Erythroblast (primary cell): ENCODE measurements around the gene GPATCH2L.

Experiments used
- DNase-seq, 2 experiments: peaks; one replicate each; lab custom pipeline; 2025; lab: John Stamatoyannopoulos, UW
- GATA1 ChIP-seq: IDR thresholded peaks from 2 replicates; pipeline ENCODE4 v1.6.1; 2011; ENCODE audit warnings: low read depth, mild to moderate bottlenecking, control low read depth, low read length, moderate library complexity
- POLR2A ChIP-seq: IDR thresholded peaks from 2 replicates; pipeline ENCODE4 v1.6.1; 2011; ENCODE audit warnings: mild to moderate bottlenecking, low read length

The GPATCH2L gene

GRCh38 chr14:76196980-76197695 is 45.4 kb downstream of the GPATCH2L start:
- TF ChIP-seq POLR2A: no peak
- TF ChIP-seq GATA1: no peak

GRCh38 chr14:76201162-76201561 is 49.4 kb downstream of the GPATCH2L start:
- TF ChIP-seq GATA1 (no peak), POLR2A (no peak)
- no peak for DNase-seq

More at GRCh38 chr14:76196980-76197695, 45.4 kb downstream of the GPATCH2L start:
- no peak for DNase-seq

GRCh38 chr14:76203086-76204001 is 51.6 kb downstream of the GPATCH2L start:
- DNase-seq: peak in 1 of 2 experiments; percentile 17

GRCh38 chr14:76204461-76205230 is 52.9 kb downstream of the GPATCH2L start:
- TF ChIP-seq POLR2A: no peak
- TF ChIP-seq GATA1: no peak
- DNase-seq: no peak

More at GRCh38 chr14:76203086-76204001, 51.6 kb downstream of the GPATCH2L start:
- TF ChIP-seq GATA1: no peak
- TF ChIP-seq POLR2A: no peak

- no peak for DNase-seq
- TF ChIP-seq POLR2A: no peak
- TF ChIP-seq GATA1: no peak
These were observed 54.0 kb downstream of the GPATCH2L start for GRCh38 chr14:76205708-76206107.

GRCh38 chr14:76208340-76208739 is 56.6 kb downstream of the GPATCH2L start:
- no peak for TF ChIP-seq POLR2A
- TF ChIP-seq GATA1: no peak
- DNase-seq: no peak

GRCh38 chr14:76212242-76212641 is 60.5 kb downstream of the GPATCH2L start:
- no peak for DNase-seq
- TF ChIP-seq GATA1: no peak
- no peak for TF ChIP-seq POLR2A

GRCh38 chr14:76217179-76217578 is 65.5 kb downstream of the GPATCH2L start:
- TF ChIP-seq POLR2A (no peak), GATA1 (no peak)
- no peak for DNase-seq

GRCh38 chr14:76218662-76219061 is 66.9 kb downstream of the GPATCH2L start:
- TF ChIP-seq POLR2A (no peak), GATA1 (no peak)
- no peak for DNase-seq

GRCh38 chr14:76219873-76220272 is 68.2 kb downstream of the GPATCH2L start:
- DNase-seq: no peak
- no peak for TF ChIP-seq GATA1
- TF ChIP-seq POLR2A: no peak

- TF ChIP-seq POLR2A: no peak
- TF ChIP-seq GATA1: no peak
- no peak for DNase-seq
These were observed 75.8 kb downstream of the GPATCH2L start for GRCh38 chr14:76227450-76228050.

- DNase-seq: no peak
- TF ChIP-seq GATA1 (no peak), POLR2A (no peak)
These were observed 76.4 kb downstream of the GPATCH2L start for GRCh38 chr14:76228138-76228537.

GRCh38 chr14:76232800-76233199 is 81.1 kb downstream of the GPATCH2L start:
- DNase-seq: no peak

GRCh38 chr14:76235628-76236027 is 83.9 kb downstream of the GPATCH2L start:
- DNase-seq: no peak
- TF ChIP-seq GATA1 (no peak), POLR2A (no peak)

More at GRCh38 chr14:76232800-76233199, 81.1 kb downstream of the GPATCH2L start:
- TF ChIP-seq GATA1 (no peak), POLR2A (no peak)
